Bone marrow (tissue), 2 donors: ENCODE measurements around the gene STIMATE.

Experiments
- DNase-seq, 2 donors: peaks; one replicate each; lab custom pipeline; 2025; lab: John Stamatoyannopoulos, UW

Gene STIMATE

DNA sequence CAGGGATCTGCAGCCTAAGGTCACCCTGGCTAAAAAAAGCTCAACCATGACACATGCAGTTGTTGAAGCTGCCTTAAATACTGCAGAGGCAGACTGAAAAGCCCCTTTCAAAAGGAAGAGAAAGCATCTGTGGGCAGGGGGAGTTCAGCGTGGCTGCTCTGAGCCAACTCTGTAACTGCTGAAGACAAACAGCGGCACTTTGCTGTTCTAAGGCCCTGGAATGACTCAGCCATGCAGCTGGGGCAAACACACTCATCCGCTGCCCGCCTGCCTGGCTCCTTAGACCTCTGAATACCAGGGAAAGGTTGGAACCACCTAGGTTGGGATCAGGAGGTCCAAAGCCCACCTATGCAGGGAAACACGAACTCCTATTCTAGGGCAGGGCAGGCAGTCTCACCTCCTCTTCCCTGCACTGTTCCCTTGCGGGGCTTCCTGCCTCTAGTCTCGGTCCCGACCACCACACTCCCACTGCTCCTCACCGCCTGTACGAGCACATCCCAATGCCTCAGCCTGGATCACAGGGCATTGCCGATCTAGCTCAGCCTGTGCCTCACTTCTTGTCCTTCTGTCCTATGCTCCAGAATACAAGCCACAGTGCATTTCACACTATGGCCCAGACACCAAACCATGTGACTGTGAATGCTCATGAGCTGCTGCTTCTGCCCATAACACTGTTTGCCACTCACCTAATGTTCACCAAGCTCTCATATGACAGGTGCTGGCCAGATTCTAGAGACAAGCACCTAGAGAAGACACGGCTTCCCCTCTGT is 56.0 kb downstream of the STIMATE start:
- no peak for DNase-seq

DNA sequence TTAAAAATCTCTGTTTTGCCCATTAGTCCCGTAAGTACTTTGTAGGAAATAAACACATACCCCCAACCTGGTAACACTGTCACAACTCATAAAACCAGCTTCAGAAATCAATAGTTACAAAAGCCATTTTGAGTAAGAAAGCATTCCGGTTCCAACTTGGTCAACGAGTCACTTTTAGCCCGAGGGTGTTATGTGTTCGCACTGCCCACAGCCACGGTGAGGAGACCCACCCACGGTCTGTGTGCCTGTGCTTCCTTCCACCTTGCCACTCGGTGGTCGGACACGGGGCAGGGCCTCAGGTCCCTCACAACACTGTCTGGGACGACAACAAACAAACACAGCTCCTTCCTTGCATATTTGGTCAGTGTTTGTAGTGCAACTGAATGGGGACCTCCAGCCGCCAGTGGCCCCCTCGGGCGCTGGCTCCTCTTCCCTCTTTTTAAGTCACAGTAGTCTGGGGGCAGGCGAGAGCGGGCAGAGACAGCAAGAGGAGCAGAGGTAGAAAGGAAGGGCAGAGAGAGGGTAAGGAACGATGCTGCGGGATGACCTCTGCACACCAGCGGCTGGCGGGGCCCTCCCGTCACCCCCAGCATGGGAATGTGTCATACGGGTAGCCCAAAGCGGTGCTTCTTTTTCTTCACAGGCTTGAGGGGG is 57.3 kb downstream of the STIMATE start:
- no peak for DNase-seq

DNA sequence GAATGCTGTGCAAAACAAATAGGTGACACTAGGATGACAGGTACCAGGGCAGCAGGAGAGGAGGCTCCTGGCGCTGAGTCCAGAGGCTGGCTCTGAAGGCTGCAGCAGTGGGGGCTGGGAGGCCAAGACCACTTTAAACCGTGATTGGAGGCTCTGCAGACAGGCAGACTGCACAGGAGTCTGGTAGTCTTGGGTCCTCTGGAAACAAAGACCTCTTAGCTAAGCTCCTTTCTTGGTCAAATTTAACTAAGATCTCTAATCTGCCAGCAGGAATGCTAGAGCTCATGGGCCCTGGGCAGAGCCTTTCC is 58.1 kb downstream of the STIMATE start:
- no peak for DNase-seq

DNA sequence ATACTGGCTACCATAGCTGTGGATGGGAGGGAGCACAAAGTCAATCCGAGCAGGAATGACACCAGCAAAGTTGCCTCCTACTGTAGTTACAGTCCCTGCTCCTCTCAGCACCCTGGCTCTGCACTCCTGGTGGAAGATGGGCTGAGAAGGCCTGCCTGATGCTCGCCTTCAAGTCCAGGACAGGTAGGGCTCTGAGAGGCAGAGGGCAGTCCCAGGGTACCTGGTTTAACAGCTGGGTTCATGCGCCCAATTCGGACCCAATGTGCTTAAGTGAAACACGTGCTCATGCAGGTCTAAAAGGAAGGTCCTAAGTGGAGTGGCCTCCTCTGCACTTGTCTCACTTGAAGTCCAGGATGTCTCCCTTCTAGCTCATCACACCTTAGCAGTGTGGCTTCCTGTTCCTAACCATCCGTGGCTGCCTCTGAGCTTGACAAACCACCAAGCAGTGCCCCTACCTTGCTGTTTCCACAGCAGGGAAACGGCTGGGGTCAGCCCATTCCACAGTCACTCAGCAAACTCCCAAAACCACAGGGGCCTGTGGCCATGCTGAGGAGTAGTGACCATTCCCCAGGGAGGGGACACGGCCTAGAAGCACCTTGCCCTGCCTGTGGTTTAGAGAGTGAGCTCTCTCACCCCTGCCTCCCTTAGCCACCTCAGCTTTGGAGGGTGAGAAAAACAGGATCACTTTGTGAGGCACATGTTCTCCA is 58.6 kb downstream of the STIMATE start:
- no peak for DNase-seq

DNA sequence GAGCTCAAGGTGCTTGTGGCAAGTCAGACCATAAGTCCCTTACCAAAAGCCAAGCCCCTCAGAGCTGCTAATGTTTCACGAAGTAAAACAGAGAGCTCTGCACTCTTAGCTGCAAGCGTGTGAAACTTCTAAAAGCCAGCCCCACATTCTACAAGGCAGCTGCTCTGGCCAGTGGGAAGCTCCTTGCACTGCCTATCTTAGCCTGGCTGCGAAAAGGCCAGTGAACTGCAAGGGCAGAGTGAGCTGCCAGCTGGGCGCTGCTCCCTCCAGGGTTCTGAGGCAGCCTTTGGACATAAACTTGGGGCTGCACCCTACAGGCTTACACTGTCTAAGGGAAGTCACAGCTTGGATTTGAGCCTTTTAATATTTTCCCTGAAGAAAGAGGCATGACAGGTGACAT is 60.4 kb downstream of the STIMATE start:
- no peak for DNase-seq

DNA sequence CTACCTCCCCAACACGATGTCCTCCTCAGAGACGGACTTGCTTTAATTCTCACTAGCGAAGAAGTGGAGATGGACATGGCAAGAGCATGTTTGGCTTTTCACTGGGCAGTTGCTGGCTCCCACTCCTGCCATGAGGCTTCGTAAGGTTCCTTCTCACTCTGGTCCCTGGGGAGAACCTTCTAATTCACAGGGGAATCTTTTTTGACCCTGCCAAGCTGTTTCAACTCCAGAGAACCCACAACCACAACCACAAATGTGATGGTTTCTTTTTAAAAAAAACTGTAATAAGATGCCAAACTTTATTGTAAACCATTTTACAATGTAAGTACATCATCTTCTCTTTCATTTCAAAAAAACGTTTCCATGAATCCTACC is 60.9 kb downstream of the STIMATE start:
- DNase-seq, result no peak

DNA sequence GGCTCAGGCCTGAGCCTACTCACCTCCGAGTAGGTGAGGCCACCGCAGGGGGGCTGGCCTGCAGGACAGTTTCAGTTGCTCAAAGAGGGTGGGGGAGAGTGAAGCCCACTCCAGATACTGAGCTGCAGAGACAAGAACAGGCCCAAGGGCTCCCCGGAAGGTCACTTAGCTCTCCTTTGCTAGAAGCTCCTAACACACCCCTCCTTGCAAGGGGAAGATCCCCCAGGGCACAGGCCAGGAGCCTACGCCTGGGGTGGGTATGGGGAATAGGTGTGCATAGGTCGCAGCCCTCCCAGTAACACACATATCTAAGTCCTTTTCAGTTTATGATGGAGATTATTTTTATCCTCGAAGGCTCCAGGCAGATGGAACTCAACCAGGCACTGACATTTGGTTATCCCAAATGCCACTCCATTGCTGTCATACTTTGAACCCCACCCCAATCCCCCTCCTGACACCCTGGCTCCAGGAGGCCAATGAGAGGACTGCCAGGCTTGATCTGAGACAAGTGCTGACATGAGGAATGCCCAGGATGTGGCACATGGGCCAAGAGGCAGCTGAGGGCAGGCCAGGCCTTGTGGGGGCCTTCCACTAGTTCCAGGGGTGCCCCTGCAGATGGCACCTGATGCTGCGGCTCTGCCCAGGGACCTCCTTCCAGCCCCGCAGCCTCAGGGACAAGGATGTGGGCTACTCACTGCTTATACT is 61.4 kb downstream of the STIMATE start:
- no peak for DNase-seq

DNA sequence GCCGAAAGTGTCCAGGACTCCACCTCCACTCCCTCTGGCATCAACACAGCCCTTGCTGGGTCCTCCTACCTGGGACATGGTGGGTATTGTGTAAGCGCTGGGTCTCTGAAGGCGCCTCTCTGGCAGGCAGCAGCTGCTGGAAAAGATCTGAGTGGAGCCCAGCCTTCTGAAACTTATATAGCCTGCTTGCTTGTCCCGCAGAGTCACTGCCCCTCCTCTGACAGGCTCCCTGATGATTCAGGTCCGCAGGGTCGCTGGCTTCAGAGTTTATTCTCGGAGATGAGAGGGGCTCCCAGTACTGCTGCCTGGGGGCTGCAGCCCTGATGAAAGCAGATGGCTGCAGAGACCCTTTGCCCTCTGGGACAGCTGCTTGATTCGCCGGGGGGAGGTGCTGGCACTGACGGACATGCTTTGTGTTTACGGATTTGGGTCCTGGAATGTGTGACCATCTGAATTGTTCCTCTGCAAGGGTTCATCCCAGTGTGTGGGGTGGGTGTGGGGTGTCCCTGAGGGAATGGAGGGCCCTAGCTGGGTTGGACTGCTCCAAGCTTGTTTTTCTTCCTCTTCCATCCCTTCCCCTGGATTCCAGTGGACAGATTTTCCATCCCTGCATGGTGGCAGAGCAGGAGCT is 62.4 kb downstream of the STIMATE start, which contains the start of gene MUSTN1:
Gene MUSTN1 (minus strand): TSS at position 149 of the 631 bp plus-strand sequence. CDS start 71 bp downstream, at position 78.
- DNase-seq, result no peak

DNA sequence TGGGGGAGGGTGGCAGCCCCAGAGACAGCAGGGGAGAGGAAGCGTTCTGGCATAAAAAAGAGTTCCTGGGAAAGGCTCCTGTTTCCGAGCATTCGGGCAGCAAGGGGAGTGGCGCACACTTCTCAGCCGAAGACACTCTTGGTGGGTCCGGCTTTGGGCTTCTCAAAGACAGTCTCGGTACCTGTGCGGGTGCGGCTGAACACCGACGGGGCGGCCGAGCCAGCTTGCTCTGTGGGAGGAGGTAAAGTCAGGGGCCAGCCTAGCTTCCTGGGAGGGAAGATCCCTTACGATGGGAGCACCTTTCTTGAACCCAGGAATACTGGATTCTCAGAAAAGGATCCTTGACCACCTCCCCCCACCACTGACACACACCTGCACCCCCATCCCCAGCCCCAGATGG is 64.1 kb downstream of the STIMATE start:
- DNase-seq, result no peak

DNA sequence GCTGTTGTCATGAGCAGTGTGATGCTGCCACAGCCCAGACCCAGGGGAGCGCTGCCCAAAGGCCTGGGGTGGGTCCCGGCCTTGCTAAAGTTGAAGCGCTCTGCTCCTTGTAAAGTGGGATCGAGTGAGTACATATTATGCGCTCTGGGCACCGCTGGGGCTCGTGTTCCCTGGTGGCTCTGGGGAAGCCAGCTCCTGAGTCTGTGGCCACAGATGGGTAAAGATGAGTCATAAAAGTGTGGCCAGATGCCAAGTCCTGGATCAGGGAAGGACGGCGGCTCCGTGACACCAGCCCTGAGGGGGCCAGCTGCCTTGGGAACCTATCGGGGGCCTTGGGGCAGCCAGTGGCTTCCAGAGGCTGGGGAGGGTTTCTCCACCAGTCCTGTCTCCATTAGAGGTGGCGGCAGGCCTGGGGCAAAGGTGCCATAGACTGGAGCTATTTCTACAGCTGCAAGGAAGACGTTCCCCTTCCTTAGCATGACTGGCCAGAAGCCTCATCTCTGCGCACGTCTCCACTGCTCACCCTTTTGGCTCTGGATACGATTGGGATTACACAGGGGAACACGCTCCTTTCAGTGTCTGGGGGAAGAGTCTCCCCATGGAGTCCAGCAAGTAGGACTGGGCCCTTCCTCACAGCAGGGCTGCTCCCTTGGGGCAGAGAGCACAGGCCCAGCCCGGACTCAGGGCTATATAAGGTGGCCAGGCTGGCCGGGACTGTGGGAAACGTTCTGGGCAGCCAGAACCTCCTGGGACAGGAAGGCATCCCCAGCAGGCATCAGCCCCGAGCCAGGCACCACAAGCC is 65.6 kb downstream of the STIMATE start:
- no peak for DNase-seq

DNA sequence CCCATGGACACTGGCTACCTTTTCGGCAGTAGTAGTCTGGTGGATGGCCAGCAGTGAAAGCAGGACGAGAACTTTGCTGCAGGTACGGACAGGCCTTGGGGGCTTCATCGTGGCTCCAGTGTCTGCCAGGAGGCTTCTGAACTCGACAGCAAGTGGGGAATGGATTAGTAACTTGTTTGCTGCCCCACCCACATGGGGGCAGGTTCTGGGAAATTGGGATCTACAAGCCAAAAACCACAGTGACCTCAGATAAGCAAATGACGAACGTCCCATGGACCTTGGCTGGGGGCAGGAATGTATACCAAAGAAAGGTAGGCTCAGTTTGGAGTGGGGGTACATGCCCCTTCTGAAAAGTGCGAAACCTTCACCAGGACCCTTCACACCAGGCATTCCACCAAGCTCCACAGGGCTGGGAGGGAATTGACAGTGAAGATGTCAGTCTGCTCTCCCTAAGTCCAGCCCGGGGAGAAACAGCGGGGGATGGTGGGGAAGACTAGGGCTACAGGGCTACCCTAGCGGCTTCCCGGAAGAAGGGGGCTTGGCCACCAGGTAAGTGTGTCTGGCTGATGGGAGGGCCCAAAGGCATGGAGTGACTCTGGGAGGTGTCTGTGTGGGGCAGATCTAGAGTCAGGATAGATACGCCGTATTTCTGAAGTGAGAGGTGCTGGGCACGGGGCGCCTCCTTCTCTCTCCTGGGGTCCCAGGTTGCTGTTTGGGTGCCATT is 66.7 kb downstream of the STIMATE start, which contains the start of gene ITIH4:
Gene ITIH4 (minus strand): TSS at position 138 of the 724 bp plus-strand sequence. CDS start 30 bp downstream, at position 108.
- no peak for DNase-seq

DNA sequence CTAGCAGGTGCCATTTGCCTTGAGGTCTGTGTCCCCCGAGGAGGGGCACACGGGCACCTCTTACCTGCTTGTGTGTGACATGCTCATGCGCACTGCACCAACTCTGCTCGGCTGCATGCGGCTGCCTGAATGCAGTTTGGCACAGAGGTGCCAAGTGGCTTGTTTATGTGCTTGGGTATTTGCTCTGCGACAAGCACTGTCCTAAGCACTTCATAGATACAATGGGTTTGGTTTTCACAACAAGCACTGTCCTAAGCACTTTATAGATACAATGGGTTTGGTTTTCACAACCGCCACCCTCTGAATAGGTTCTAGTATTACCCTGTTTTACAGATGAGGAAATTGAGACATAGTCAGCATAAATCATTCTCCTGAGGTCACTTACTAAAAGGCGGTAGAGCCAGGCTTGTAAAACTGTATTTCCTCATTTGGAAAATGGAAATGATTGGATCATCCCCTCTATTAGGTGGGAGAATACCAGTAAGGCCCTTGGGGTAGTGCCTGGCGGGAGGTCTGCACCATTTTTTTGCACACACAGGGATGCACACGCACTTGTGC is 67.4 kb downstream of the STIMATE start:
- no peak for DNase-seq

DNA sequence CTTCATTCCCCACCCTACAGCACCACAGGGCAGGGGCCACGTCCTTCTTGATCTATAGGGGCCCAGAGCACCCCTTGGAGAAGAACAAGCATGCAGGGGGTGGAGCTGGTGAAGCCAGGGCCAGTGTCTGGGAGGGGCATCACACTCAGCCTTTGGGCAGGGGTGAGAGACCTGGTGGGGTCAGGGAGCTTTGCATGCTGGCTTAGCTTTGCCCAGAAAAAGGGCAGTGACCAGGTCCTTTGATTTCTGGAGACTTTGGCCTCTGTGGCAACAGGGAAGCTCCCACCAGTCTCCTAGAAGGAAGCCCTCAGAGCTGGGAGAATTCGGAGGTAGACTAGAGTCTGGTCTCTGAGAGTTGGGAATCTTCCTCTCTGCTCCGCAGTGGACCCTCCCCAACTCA is 67.9 kb downstream of the STIMATE start:
- no peak for DNase-seq

DNA sequence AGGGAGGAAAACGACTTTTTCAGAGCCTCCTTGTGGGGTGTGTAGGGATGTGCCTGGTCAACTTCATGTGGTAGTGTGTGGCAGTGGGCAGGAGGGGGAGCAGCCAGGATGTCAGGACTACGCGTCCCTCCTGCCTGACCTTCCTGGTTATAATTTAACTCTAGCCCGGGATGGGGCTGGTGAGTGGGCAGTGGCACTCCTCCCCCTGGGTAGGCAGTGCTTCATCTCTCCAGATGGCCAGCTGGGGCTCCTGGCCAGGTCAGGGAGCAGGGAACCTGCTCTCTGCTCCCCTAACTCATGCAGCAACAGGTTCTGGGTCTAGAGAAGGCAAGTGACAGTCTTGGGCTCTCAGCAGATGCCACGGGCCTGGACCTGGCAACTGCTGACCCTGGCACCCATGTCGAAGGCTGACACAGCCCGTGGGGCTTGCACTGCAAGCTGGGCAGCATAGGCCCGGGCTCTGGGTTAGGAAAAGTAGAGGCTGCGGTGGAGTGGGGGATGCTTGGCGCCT is 69.4 kb downstream of the STIMATE start:
- no peak for DNase-seq

DNA sequence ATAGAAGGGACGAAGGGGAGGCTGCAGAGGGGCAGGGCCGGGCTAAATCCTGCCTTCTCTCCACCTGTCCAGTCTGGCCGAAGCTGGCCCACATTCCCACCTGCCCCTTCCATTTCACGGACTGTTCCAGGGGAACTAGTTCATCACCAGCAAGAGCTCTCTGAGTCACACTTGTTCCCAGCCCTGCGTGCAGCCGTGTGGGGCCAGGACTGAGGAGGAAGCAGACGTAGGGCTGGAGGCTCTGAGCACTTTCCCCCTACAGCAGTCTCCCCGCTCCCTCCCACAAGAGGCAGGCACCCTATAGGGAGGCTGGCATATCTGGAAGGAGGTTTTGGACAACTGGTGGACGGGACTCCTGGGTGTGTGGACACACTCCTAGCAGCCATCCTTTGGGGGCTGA is 69.9 kb downstream of the STIMATE start:
- DNase-seq, result no peak

DNA sequence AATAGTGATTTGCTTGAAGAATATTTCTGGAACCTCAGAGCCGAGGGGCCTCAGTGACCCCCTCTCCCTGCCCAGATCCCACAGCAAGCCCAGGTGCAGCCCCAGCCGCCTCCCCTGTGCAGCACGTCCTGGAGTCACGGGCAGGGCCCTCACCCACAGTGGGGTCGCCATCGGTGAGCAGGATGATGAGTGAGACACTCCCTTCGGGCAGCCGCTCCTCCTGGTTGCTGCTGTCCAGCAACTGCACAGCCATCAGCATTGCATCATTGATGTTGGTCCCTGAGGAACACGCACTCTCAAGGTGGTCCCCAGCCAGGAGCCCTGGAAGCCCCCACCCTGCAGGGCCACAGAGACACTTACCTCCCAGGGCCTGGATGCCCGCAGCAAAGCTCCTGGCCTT is 73.3 kb downstream of the STIMATE start:
- DNase-seq, result no peak

DNA sequence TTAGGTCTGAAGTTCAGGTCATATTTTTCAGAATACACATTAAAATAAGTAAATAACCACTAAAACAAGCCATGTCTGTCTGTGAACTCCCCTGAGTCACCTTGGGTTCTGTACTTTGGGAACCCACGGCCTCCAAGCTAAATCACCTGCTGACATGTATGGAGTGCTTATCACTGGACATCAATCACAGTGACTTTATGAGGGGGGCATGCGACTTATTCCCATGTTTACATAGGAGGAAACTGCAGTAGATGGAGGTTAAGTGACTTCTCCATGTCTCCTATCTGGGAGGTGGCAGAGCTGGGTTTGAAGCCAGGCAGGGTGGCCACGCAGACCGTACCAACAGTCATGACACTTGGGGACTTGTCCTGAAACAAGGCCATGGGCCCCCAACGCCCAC is 75.0 kb downstream of the STIMATE start:
- no peak for DNase-seq

DNA sequence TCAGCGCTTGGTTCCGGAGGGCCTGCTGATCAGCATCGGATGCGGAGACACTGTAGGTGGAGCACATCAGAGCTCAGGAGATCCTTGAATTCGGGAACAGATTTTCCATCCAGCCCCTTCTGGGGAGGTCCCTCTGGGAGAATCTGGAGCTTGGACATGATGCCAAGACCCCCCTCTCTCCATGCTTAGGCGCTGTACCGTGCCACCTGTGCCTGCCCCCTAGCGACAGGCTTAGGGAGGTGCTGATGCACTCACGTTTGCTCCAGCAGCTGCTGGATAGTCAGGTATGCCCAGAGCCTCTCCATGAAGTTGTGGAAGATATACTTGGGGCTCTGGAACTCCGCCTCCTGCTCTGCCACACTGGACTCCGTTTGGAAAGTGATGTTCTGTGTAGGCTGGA is 76.6 kb downstream of the STIMATE start:
- DNase-seq, result no peak

DNA sequence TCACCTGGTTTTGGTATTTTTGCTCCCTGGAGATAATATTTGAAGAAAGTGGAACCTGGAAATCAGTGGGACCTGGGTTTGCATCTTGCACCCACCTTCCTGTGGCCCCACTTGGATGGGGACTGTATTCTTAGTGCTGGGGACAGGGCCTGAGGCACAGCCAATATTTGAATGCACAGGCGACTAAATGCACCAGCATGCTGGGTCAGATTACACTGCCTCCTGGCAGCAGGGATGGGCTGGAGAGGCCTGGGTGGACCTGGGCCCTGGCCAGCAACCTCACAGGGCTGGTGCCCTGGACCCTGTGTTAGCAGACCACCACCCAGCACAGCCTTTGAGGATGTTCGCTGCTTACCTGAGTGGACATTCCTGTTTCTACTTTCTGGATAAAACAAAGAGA is 77.4 kb downstream of the STIMATE start:
- DNase-seq, result no peak

DNA sequence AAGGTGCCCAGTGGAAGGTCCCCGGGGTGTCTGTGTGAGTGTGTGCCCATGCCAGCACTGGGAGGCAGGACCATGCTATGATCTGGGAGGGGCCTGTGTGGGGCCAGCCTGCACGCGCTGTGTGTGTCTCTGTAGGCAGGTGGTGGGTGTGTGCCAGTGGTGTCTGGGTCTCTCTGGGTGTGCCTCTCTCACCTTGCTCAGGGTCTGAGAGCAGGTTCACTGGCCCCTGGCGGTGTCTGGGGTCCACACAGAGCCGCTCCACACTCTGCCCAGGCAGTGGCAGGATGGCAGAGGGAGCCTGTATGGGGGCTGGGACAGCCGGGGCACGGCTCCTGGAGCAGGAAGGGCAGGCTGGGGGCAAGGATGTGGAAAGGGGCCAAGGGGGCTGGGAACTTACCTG is 79.5 kb downstream of the STIMATE start:
- DNase-seq, result no peak
